ENCODE data around the gene SLC2A11.

SLC2A11 gene

DNA sequence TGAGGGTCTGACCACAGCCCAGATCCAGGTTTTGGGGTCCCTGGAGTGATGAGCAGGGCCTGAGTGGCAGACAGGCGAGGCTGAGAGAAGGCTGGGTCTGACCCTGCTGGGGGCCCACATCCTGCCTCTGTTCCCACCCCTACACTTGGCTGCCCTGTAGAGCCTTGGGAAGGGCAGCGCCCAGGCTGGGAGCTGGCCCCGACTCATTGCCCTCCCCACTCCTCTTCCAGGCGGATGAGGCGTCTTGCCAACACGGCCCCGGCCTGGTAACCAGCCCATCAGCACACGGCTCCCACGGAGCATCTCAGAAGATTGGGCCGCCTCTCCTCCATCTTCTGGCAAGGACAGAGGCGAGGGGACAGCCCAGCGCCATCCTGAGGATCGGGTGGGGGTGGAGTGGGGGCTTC is 23.8 kb upstream of the SLC2A11 start:
- Histone ChIP-seq H3K4me3 (replicated peaks; ENCODE audit: insufficient read depth, low read length) (no peak overlapping the region), H3K27me3 (ENCODE audit: insufficient read depth, poor library complexity, severe bottlenecking) (no peaks in the 10 kb centered on the region), H3K27ac (replicated peaks) (no peak overlapping the region)
- TF ChIP-seq, protein P1, sequence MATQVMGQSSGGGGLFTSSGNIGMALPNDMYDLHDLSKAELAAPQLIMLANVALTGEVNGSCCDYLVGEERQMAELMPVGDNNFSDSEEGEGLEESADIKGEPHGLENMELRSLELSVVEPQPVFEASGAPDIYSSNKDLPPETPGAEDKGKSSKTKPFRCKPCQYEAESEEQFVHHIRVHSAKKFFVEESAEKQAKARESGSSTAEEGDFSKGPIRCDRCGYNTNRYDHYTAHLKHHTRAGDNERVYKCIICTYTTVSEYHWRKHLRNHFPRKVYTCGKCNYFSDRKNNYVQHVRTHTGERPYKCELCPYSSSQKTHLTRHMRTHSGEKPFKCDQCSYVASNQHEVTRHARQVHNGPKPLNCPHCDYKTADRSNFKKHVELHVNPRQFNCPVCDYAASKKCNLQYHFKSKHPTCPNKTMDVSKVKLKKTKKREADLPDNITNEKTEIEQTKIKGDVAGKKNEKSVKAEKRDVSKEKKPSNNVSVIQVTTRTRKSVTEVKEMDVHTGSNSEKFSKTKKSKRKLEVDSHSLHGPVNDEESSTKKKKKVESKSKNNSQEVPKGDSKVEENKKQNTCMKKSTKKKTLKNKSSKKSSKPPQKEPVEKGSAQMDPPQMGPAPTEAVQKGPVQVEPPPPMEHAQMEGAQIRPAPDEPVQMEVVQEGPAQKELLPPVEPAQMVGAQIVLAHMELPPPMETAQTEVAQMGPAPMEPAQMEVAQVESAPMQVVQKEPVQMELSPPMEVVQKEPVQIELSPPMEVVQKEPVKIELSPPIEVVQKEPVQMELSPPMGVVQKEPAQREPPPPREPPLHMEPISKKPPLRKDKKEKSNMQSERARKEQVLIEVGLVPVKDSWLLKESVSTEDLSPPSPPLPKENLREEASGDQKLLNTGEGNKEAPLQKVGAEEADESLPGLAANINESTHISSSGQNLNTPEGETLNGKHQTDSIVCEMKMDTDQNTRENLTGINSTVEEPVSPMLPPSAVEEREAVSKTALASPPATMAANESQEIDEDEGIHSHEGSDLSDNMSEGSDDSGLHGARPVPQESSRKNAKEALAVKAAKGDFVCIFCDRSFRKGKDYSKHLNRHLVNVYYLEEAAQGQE (IDR thresholded peaks at IDR 0.05; ENCODE audit: insufficient replicate concordance, low read depth): no peak
- TF ChIP-seq, protein P2, sequence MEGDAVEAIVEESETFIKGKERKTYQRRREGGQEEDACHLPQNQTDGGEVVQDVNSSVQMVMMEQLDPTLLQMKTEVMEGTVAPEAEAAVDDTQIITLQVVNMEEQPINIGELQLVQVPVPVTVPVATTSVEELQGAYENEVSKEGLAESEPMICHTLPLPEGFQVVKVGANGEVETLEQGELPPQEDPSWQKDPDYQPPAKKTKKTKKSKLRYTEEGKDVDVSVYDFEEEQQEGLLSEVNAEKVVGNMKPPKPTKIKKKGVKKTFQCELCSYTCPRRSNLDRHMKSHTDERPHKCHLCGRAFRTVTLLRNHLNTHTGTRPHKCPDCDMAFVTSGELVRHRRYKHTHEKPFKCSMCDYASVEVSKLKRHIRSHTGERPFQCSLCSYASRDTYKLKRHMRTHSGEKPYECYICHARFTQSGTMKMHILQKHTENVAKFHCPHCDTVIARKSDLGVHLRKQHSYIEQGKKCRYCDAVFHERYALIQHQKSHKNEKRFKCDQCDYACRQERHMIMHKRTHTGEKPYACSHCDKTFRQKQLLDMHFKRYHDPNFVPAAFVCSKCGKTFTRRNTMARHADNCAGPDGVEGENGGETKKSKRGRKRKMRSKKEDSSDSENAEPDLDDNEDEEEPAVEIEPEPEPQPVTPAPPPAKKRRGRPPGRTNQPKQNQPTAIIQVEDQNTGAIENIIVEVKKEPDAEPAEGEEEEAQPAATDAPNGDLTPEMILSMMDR (IDR thresholded peaks at IDR 0.05; ENCODE audit: insufficient read depth, low read length): no peak
- TF ChIP-seq GABPA (IDR thresholded peaks at IDR 0.05; ENCODE audit: low read depth) (no peak), POLR2AphosphoS5 (IDR thresholded peaks at IDR 0.05; ENCODE audit: low read depth) (no peak), SPI1 (IDR thresholded peaks at IDR 0.05; ENCODE audit: borderline replicate concordance, low read depth) (no peak)
- no peak for DNase-seq (ENCODE audit: low read depth in 1 of 2, low spot score in 1 of 2)

DNA sequence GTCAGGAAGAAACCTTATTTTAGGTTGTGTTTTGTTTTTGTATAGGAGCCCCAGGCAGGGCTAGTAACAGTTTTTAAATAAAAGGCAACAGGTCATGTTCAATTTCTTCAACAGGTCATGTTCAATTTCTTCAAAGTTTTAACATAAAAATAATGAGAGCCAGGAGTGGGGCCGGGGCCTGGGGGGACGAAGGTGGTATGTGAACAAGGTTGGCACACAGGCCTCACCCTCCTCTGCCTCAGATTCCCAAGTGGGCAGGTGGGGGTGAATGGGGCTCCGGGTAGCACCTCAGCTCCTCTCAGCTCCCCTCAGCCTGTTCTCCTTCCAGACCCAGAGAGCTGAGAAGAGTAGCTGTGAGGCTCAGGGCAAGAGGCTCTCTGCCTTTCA is 23.3 kb upstream of the SLC2A11 start:
- Histone ChIP-seq H3K27ac (replicated peaks) (no peak overlapping the region), H3K4me3 (replicated peaks; ENCODE audit: insufficient read depth, low read length) (no peak overlapping the region), H3K27me3 (ENCODE audit: insufficient read depth, poor library complexity, severe bottlenecking) (no peaks in the 10 kb centered on the region)
- TF ChIP-seq, protein P2 (IDR thresholded peaks at IDR 0.05; ENCODE audit: insufficient read depth, low read length): no peak
- TF ChIP-seq, protein P1 (IDR thresholded peaks at IDR 0.05; ENCODE audit: insufficient replicate concordance, low read depth): no peak
- TF ChIP-seq SPI1 (IDR thresholded peaks at IDR 0.05; ENCODE audit: borderline replicate concordance, low read depth): no peak
- no peak for TF ChIP-seq POLR2AphosphoS5 (IDR thresholded peaks at IDR 0.05; ENCODE audit: low read depth)
- TF ChIP-seq GABPA (IDR thresholded peaks at IDR 0.05; ENCODE audit: low read depth): no peak
- no peak for DNase-seq (ENCODE audit: low read depth in 1 of 2, low spot score in 1 of 2)

DNA sequence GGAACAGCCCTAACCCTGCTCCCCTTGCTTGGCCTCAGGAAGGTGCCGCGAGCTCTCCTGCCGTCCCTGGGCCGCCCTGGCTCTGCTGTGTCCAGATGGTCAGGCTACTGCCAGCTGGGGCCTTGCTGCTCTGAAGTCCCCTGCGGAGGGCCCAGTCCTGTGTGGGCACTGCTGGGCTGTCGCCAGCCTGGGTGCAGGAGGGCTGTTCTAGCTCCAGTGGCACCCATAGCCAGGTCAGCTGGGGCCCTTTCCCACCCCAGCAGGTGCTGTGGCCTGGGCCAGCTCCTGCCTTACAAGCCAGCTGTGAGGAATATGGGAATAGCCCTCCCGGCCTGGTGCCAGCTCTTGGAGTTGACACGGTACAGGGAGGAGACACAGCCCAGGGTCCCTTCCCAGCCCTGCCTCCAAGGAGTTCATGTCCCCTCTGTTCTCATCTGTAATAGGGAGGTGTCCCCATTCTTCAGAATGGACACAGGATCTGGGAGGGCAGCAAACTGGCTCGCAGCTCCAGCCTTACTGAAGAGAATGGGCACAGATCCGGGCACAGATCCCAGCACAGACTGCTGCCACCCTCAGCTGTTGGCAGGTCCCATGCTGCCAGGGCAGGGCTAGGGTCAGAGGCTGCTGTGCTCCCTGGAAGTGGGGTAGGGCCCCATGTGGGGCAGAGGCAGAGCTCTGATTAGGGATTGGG is 22.7 kb upstream of the SLC2A11 start:
- DNase-seq (ENCODE audit: low read depth in 1 of 2, low spot score in 1 of 2): no peak
- Histone ChIP-seq H3K27me3 (ENCODE audit: insufficient read depth, poor library complexity, severe bottlenecking) (no peaks in the 10 kb centered on the region), H3K27ac (replicated peaks) (no peak overlapping the region), H3K4me3 (replicated peaks; ENCODE audit: insufficient read depth, low read length) (no peak overlapping the region)
- TF ChIP-seq GABPA (IDR thresholded peaks at IDR 0.05; ENCODE audit: low read depth) (no peak), SPI1 (IDR thresholded peaks at IDR 0.05; ENCODE audit: borderline replicate concordance, low read depth) (no peak)
- TF ChIP-seq, protein P1 (IDR thresholded peaks at IDR 0.05; ENCODE audit: insufficient replicate concordance, low read depth): no peak
- TF ChIP-seq, protein P2 (IDR thresholded peaks at IDR 0.05; ENCODE audit: insufficient read depth, low read length): no peak
